A549 (cell line): ENCODE data around the gene COQ2.

ENCODE experiments used
- CEBPB ChIP-seq, 2 experiments: fragments of >200 bp in 1 of 2; sonication (Bioruptor Twin) in 1 of 2; formaldehyde crosslinking in 1 of 2; IDR thresholded peaks; 2 replicates each; pipeline ENCODE4 v1.6.1; 2012 to 2016
- CTCF ChIP-seq: fragments of >200 bp; sonication (Bioruptor Twin); formaldehyde crosslinking; IDR thresholded peaks from 3 replicates; pipeline ENCODE4 v1.5.1; 2016

- TF ChIP-seq CEBPB (IDR thresholded peaks at IDR 0.05) (no peak), CTCF (no peak)
Observed at GRCh38 chr4:83308672-83309071, 24.1 kb upstream of the COQ2 start.
